ENCODE data around the gene ATG5. TPM values are rescaled to one million over a fixed set of nuclear protein-coding genes. Genes with fewer than 3 reads are reported as not detected.

Gene ATG5
- total and polyA plus RNA-seq, 2 donors (not counting 1 experiment from before 2014, with no cell fraction given), result 13.6 to 26.3 TPM

GRCh38 chr6:106309766-106310373 is 15.7 kb downstream of the ATG5 start:
- WGBS (ENCODE audit: insufficient coverage), result no CpG with 5 or more reads among the region's 3 CpGs
- Histone ChIP-seq H3K27ac (ENCODE audit: low read length in 2 of 2) (no peak overlapping the region), H3K4me2 (replicated peaks; ENCODE audit: low read depth, low read length, poor library complexity, severe bottlenecking) (no peak overlapping the region), H2AFZ (ENCODE audit: insufficient read depth, low read depth, low read length, poor library complexity, severe bottlenecking) (no peak overlapping the region), H4K20me1 (ENCODE audit: control insufficient read depth, insufficient read depth, low read length, poor library complexity, severe bottlenecking) (peaks cover 9% of the 10 kb centered on the region), H3K9me3 (ENCODE audit: control extremely low read depth in 1 of 3, control insufficient read depth in 2 of 3, insufficient read depth in 1 of 3, low read length in 2 of 3) (no peaks in the 10 kb centered on the region), H3K36me3 (replicated peaks in 1 of 2; ENCODE audit: control extremely low read depth in 1 of 2, control insufficient read depth in 1 of 2, extremely low read depth in 1 of 2, insufficient read depth in 2 of 2, low read length in 1 of 2) (peaks cover 1 to 30% of the 10 kb centered on the region in 2 experiments), H3K27me3 (replicated peaks in 1 of 4; ENCODE audit: control extremely low read depth in 1 of 4, control insufficient read depth in 3 of 4, insufficient read depth in 4 of 4, low read length in 3 of 4) (no peaks in the 10 kb centered on the region), H3K4me1 (ENCODE audit: control insufficient read depth in 2 of 2, insufficient read depth in 2 of 2, low read length in 2 of 2) (peaks cover 6 to 9% of the 10 kb centered on the region in 2 donors), H3K9ac (ENCODE audit: low read length) (no peak overlapping the region), H3K79me2 (ENCODE audit: control insufficient read depth, insufficient read depth, low read length) (peaks cover 56% of the 10 kb centered on the region), H3K4me3 (ENCODE audit: control extremely low read depth in 1 of 5, extremely low read depth in 1 of 5, insufficient read depth in 1 of 5, low read depth in 2 of 5, low read length in 4 of 5) (no peak overlapping the region)
- peaks cover 18% of the 10 kb centered on the region for H3K4me1 Mint-ChIP-seq
- ChIA-PET POLR2A (no interaction called here), CTCF (interaction anchor here (2.0 kb wide), 1 partner anchor 86 kb away, joined by 6 read pairs; no protein-coding TSS in a partner anchor)
- no peaks in the 10 kb centered on the region for H3K27me3 Mint-ChIP-seq
- H3K27ac Mint-ChIP-seq, result no peak overlapping the region
- DNase-seq, result no peak
- no peak overlapping the region for H3K4me3 Mint-ChIP-seq
- intact Hi-C loops (cut with micrococcal nuclease), result no loop called here
- TF ChIP-seq EZH2 (IDR thresholded peaks at IDR 0.05; ENCODE audit: borderline replicate concordance, insufficient read depth, low read depth, low read length, poor library complexity, severe bottlenecking) (no peak), CTCF (IDR thresholded peaks at IDR 0.05) (no peak)
- ATAC-seq (ENCODE audit: low read depth), result no peak
- no peaks in the 10 kb centered on the region for H3K9me3 Mint-ChIP-seq (ENCODE audit: insufficient read depth)

- peaks cover 6 to 9% of the 10 kb centered on the region in 2 donors for H3K4me1 ChIP-seq (ENCODE audit: control insufficient read depth in 2 of 2, insufficient read depth in 2 of 2, low read length in 2 of 2)
- H3K27me3 ChIP-seq (replicated peaks in 1 of 4; ENCODE audit: control extremely low read depth in 1 of 4, control insufficient read depth in 3 of 4, insufficient read depth in 4 of 4, low read length in 3 of 4), result no peaks in the 10 kb centered on the region
- no peak overlapping the region for H3K9ac ChIP-seq (ENCODE audit: low read length)
- peaks cover 55% of the 10 kb centered on the region for H3K79me2 ChIP-seq (ENCODE audit: control insufficient read depth, insufficient read depth, low read length)
- no peak for DNase-seq
- Mint-ChIP-seq H3K4me1 (peaks cover 17% of the 10 kb centered on the region), H3K27me3 (no peaks in the 10 kb centered on the region), H3K9me3 (ENCODE audit: insufficient read depth) (no peaks in the 10 kb centered on the region), H3K4me3 (no peak overlapping the region), H3K27ac (no peak overlapping the region)
- ChIA-PET CTCF (interaction anchor here (0.6 to 2.0 kb wide), 2 partner anchors 85 to 669 kb away, joined by 3 to 6 read pairs; no protein-coding TSS in a partner anchor), POLR2A (no interaction called here)
- H2AFZ ChIP-seq (ENCODE audit: insufficient read depth, low read depth, low read length, poor library complexity, severe bottlenecking), result no peak overlapping the region
- WGBS (ENCODE audit: insufficient coverage), result no CpG with 5 or more reads among the region's 2 CpGs
- intact Hi-C loops (cut with micrococcal nuclease), result no loop called here
- H4K20me1 ChIP-seq (ENCODE audit: control insufficient read depth, insufficient read depth, low read length, poor library complexity, severe bottlenecking), result peaks cover 6% of the 10 kb centered on the region
- no peak overlapping the region for H3K27ac ChIP-seq (ENCODE audit: low read length in 2 of 2)
- no peak overlapping the region for H3K4me3 ChIP-seq (ENCODE audit: control extremely low read depth in 1 of 5, extremely low read depth in 1 of 5, insufficient read depth in 1 of 5, low read depth in 2 of 5, low read length in 4 of 5)
- H3K4me2 ChIP-seq (replicated peaks; ENCODE audit: low read depth, low read length, poor library complexity, severe bottlenecking), result no peak overlapping the region
- peaks cover 0 to 27% of the 10 kb centered on the region in 2 experiments for H3K36me3 ChIP-seq (replicated peaks in 1 of 2; ENCODE audit: control extremely low read depth in 1 of 2, control insufficient read depth in 1 of 2, extremely low read depth in 1 of 2, insufficient read depth in 2 of 2, low read length in 1 of 2)
- no peaks in the 10 kb centered on the region for H3K9me3 ChIP-seq (ENCODE audit: control extremely low read depth in 1 of 3, control insufficient read depth in 2 of 3, insufficient read depth in 1 of 3, low read length in 2 of 3)
- TF ChIP-seq CTCF (IDR thresholded peaks at IDR 0.05) (no peak), EZH2 (IDR thresholded peaks at IDR 0.05; ENCODE audit: borderline replicate concordance, insufficient read depth, low read depth, low read length, poor library complexity, severe bottlenecking) (no peak)
- ATAC-seq (ENCODE audit: low read depth), result no peak
Measured at GRCh38 chr6:106308985-106309384, 16.6 kb downstream of the ATG5 start.

Measured in B cell (primary cell).